Measurements from ENCODE around the gene IRAK2.

DNA sequence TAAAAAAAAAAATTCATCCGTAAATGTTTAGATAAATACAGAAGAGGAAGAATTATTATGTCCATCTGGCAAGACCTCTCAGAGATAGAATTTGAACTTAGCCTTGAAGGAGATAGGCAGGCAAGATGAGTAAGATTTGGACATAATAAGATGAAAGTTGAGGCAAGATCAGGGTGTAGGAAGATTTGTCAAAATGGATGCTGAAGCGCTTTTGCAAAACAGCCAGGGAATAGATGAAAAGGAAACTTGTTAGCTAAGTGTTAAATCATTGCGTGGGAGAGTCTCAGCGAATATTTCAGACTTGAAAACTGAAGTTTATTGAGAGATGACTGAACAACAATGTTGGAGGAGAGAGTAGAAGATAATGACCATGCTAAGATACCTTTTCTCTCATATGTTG lies 42.0 kb upstream of the IRAK2 start:
- TF ChIP-seq, protein P1, sequence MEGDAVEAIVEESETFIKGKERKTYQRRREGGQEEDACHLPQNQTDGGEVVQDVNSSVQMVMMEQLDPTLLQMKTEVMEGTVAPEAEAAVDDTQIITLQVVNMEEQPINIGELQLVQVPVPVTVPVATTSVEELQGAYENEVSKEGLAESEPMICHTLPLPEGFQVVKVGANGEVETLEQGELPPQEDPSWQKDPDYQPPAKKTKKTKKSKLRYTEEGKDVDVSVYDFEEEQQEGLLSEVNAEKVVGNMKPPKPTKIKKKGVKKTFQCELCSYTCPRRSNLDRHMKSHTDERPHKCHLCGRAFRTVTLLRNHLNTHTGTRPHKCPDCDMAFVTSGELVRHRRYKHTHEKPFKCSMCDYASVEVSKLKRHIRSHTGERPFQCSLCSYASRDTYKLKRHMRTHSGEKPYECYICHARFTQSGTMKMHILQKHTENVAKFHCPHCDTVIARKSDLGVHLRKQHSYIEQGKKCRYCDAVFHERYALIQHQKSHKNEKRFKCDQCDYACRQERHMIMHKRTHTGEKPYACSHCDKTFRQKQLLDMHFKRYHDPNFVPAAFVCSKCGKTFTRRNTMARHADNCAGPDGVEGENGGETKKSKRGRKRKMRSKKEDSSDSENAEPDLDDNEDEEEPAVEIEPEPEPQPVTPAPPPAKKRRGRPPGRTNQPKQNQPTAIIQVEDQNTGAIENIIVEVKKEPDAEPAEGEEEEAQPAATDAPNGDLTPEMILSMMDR (IDR thresholded peaks at IDR 0.05) = no peak
- TF ChIP-seq POLR2A (IDR thresholded peaks at IDR 0.05) (no peak), EP300 (IDR thresholded peaks at IDR 0.05; ENCODE audit: low read depth) (no peak)
